ENCODE measurements around the gene YPEL5. TPM values are rescaled to one million over a fixed set of nuclear protein-coding genes. Genes with fewer than 3 reads are reported as not detected.

YPEL5 gene
- total RNA-seq (2021; ENCODE audit: unreplicated experiment), result 27.1 TPM
- 27.9 and 45.9 TPM in 2 replicates for polyA plus RNA-seq (2012)
- Bru-seq, nascent RNA, result percentile 86 among the genes with signal in this experiment
- percentile 89 among the genes with signal in this experiment for BruChase-seq, experiment 1, labeled RNA remaining after a 6-hour chase
- BruChase-seq, experiment 2, labeled RNA remaining after a 2-hour chase, result percentile 87 among the genes with signal in this experiment
- long read RNA-seq, transcript YPEL5-201 (3 exons, 2,182 nt), result major isoform, 26 of 31 reads
- long read RNA-seq, partial matches to known transcripts, result 0 of 31 reads
- long read RNA-seq, other reads (novel, unspliced or antisense), result 1 of 31 reads

DNA sequence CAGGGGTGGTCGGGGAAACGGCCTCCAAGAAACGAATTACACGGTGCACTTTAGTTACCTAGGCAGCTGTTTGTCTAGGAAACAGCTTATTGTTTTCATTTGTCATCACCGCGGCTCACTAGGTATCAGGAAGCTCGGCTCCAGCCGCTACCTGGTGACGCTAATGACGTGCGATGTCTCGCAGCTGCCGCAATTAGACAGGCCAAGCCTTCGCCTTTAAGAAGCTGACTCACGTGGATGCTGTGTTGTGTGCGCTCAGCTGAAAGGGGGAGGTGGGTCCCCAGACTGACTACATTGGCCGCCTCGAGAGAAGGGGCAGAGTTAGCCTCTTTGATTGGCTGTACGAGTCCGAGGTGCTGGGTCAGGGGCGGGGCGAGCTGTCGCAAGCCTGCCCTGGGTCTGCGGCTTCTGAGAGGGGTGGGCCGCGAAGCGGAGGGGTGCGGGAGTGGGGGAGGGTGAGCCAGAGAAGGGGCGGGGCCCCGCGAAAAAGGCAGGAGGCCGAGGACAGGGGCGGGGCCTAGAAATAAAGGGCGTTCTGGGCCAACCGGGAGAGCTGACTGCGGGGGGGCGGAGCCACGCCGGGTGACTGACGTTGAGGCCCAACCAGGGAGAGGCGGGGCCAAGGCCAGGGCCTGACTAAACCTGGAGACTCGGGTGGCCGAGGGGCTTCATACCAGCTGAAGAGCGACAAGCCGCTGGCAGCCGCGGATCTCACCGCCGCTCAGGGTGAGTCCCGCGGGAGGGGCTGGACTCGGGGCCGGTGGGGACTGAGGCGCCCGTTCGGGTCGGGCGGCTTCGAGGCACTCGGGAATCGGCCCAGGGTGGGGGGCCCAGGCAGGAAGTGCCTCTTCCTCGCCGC is at the start of gene YPEL5:
Gene YPEL5, plus strand, starts transcription at position 671 of the 859 bp plus-strand sequence. CDS start 9,645 bp downstream, outside the sequence.
- Histone ChIP-seq H3K4me2 (ENCODE audit: low read length) (peak within 1 kb of the TSS; percentile 86), H2AFZ (ENCODE audit: low read depth, low read length, poor library complexity, severe bottlenecking) (peak within 1 kb of the TSS; percentile 74), H3K36me3 (ENCODE audit: control insufficient read depth in 1 of 2, insufficient read depth in 2 of 2, low read length in 2 of 2) (0 out of 4 replicates have a peak, but pooled peaks cover 0 to 2% of the 10 kb centered on the region in 2 experiments), H4K20me1 (ENCODE audit: insufficient read depth) (no peaks in the 10 kb centered on the region), H3K4me1 (ENCODE audit: control insufficient read depth in 1 of 2, insufficient read depth in 2 of 2, low read length in 2 of 2) (peaks cover 22 to 23% of the 10 kb centered on the region in 2 experiments), H3K9ac (ENCODE audit: low read length) (peak within 1 kb of the TSS; percentile 74), H3K79me2 (ENCODE audit: insufficient read depth, low read length) (no peaks in the 10 kb centered on the region), H3K4me3 (replicated peaks in 1 of 2; ENCODE audit: low read depth in 1 of 2, low read length in 2 of 2) (peak within 1 kb of the TSS; percentile 67 to 76), H3K9me3 (ENCODE audit: control insufficient read depth in 1 of 2, insufficient read depth in 1 of 2, low read depth in 1 of 2, low read length in 2 of 2) (no peaks in the 10 kb centered on the region), H3K27ac (ENCODE audit: low read depth, low read length) (peak within 1 kb of the TSS; percentile 81; the same call in 1 of the 2 replicates), H3K27me3 (ENCODE audit: insufficient read depth, low read length) (no peaks in the 10 kb centered on the region), H3K9me2 (ENCODE audit: insufficient read depth) (no peaks in the 10 kb centered on the region)
- TF ChIP-seq ATF3 (IDR thresholded peaks at IDR 0.05) (no peak), ELF1 (IDR thresholded peaks at IDR 0.05; ENCODE audit: borderline replicate concordance, low read depth) (no peak), POLR2AphosphoS5 (IDR thresholded peaks at IDR 0.05; ENCODE audit: low read depth, low read length) (peak; percentile 53; the same call in 1 of the 2 replicates), RAD21 (IDR thresholded peaks at IDR 0.05; ENCODE audit: low read depth) (no peak), EZH2phosphoT487 (IDR thresholded peaks at IDR 0.05; ENCODE audit: borderline replicate concordance) (no peak), CBX3 (IDR thresholded peaks at IDR 0.05; ENCODE audit: low read depth) (peak; percentile 94), SIN3A (IDR thresholded peaks at IDR 0.05; ENCODE audit: low read depth) (peak; percentile 89), YY1 (IDR thresholded peaks at IDR 0.05; ENCODE audit: extremely low read depth, insufficient replicate concordance, low read depth, low read length) (no peak), SP1 (IDR thresholded peaks at IDR 0.05; ENCODE audit: low read depth) (peak; percentile 99), FOSL1 (IDR thresholded peaks at IDR 0.05; ENCODE audit: low read depth) (no peak), EZH2 (IDR thresholded peaks at IDR 0.05) (no peak), TCF7L2 (IDR thresholded peaks at IDR 0.05; ENCODE audit: borderline replicate concordance, extremely low read depth, insufficient read depth, insufficient read length) (peak; percentile 63), POLR2A (IDR thresholded peaks at IDR 0.05; ENCODE audit: borderline replicate concordance, extremely low read depth, insufficient read depth, insufficient read length) (no peak), ZNF274 (IDR thresholded peaks at IDR 0.05; ENCODE audit: low read depth, low read length) (no peak), SRF (IDR thresholded peaks at IDR 0.05; ENCODE audit: low read depth) (0 out of 2 replicates have a peak, but pooled peaks have one; percentile 64), CEBPB (IDR thresholded peaks at IDR 0.05; ENCODE audit: low read depth) (peak; percentile 89), REST (IDR thresholded peaks at IDR 0.05; ENCODE audit: low read depth) (no peak)
- TF ChIP-seq, protein P1, sequence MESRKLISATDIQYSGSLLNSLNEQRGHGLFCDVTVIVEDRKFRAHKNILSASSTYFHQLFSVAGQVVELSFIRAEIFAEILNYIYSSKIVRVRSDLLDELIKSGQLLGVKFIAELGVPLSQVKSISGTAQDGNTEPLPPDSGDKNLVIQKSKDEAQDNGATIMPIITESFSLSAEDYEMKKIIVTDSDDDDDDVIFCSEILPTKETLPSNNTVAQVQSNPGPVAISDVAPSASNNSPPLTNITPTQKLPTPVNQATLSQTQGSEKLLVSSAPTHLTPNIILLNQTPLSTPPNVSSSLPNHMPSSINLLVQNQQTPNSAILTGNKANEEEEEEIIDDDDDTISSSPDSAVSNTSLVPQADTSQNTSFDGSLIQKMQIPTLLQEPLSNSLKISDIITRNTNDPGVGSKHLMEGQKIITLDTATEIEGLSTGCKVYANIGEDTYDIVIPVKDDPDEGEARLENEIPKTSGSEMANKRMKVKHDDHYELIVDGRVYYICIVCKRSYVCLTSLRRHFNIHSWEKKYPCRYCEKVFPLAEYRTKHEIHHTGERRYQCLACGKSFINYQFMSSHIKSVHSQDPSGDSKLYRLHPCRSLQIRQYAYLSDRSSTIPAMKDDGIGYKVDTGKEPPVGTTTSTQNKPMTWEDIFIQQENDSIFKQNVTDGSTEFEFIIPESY (IDR thresholded peaks at IDR 0.05; ENCODE audit: extremely low read depth, insufficient replicate concordance, low read length), result no peak
- TF ChIP-seq, protein P2, sequence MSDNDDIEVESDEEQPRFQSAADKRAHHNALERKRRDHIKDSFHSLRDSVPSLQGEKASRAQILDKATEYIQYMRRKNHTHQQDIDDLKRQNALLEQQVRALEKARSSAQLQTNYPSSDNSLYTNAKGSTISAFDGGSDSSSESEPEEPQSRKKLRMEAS (IDR thresholded peaks at IDR 0.05), result peak; percentile 98
- ATAC-seq, result peak; percentile 95
- ChIA-PET RAD21 (ENCODE audit: low non-redundant PET in 1 of 2, low total read pairs in 2 of 2, uncharacterized antibody in 2 of 2, unreplicated experiment in 2 of 2) (interaction anchor here in 1 of 2 experiments (0.6 to 1.3 kb wide), 3 partner anchors 16 to 895 kb away, joined by 4 to 9 read pairs (median 5); no protein-coding TSS in a partner anchor), CTCF (interaction anchor here (1.3 to 3.3 kb wide), 3 partner anchors 18 to 565 kb away, joined by 4 to 25 read pairs (median 8); no protein-coding TSS in a partner anchor), POLR2A (interaction anchor here (1.2 to 1.7 kb wide), 2 partner anchors 12 to 565 kb away, joined by 5 to 6 read pairs; no protein-coding TSS in a partner anchor)
- BruUV-seq (replicated peaks), result no TSS peak
- peak; percentile 99 for DNase-seq (ENCODE audit: low read depth, low spot score)
- intact Hi-C loops (cut with micrococcal nuclease), result no loop called here

All from HCT116 (cell line).